HG03135 (cell line): ENCODE data around the gene HIVEP2.

Experiments
- ATAC-seq: cut with Tn5 transposase; IDR thresholded peaks from one replicate; pipeline ENCODE4 v1.9.1; 2021; ENCODE audit warnings: mild to moderate bottlenecking, moderate library complexity; ENCODE audit not compliant: unreplicated experiment

HIVEP2 gene

GRCh38 chr6:142750998-142751397 lies 194.0 kb downstream of the HIVEP2 start:
- no peak for ATAC-seq

GRCh38 chr6:142749556-142749955 lies 195.4 kb downstream of the HIVEP2 start:
- no peak for ATAC-seq

GRCh38 chr6:142746524-142746923 lies 198.5 kb downstream of the HIVEP2 start:
- ATAC-seq, result peak; percentile 75

- ATAC-seq, result no peak
Observed at GRCh38 chr6:142744836-142745235, 200.1 kb downstream of the HIVEP2 start.

- ATAC-seq, result no peak
Observed at GRCh38 chr6:142740449-142740848, 204.5 kb downstream of the HIVEP2 start.

- ATAC-seq, result no peak
Observed at GRCh38 chr6:142738731-142739130, 206.2 kb downstream of the HIVEP2 start.

GRCh38 chr6:142738035-142738396 lies 207.0 kb downstream of the HIVEP2 start:
- no peak for ATAC-seq

- ATAC-seq, result no peak
Observed at GRCh38 chr6:142737368-142738034, 207.5 kb downstream of the HIVEP2 start.

GRCh38 chr6:142735204-142735603 lies 209.8 kb downstream of the HIVEP2 start:
- ATAC-seq, result no peak

- no peak for ATAC-seq
Observed at GRCh38 chr6:142732790-142733189, 212.2 kb downstream of the HIVEP2 start.

GRCh38 chr6:142731611-142732010 lies 213.4 kb downstream of the HIVEP2 start:
- ATAC-seq, result no peak

- ATAC-seq, result no peak
Observed at GRCh38 chr6:142729618-142730017, 215.4 kb downstream of the HIVEP2 start.

GRCh38 chr6:142728910-142729481 lies 216.0 kb downstream of the HIVEP2 start:
- ATAC-seq, result no peak

GRCh38 chr6:142728364-142728763 lies 216.6 kb downstream of the HIVEP2 start:
- ATAC-seq, result no peak

- ATAC-seq, result no peak
Observed at GRCh38 chr6:142726616-142727015, 218.4 kb downstream of the HIVEP2 start.

- ATAC-seq, result no peak
Observed at GRCh38 chr6:142725024-142725770, 219.8 kb downstream of the HIVEP2 start.

GRCh38 chr6:142722841-142723240 lies 222.1 kb downstream of the HIVEP2 start:
- no peak for ATAC-seq

- ATAC-seq, result no peak
Observed at GRCh38 chr6:142722012-142722411, 223.0 kb downstream of the HIVEP2 start.

GRCh38 chr6:142721215-142721920 lies 223.6 kb downstream of the HIVEP2 start:
- ATAC-seq, result no peak

- no peak for ATAC-seq
Observed at GRCh38 chr6:142718667-142719191, 226.2 kb downstream of the HIVEP2 start.

- no peak for ATAC-seq
Observed at GRCh38 chr6:142716097-142716496, 228.9 kb downstream of the HIVEP2 start.
